ENCODE results near the gene KIF21A.

Gene KIF21A

DNA sequence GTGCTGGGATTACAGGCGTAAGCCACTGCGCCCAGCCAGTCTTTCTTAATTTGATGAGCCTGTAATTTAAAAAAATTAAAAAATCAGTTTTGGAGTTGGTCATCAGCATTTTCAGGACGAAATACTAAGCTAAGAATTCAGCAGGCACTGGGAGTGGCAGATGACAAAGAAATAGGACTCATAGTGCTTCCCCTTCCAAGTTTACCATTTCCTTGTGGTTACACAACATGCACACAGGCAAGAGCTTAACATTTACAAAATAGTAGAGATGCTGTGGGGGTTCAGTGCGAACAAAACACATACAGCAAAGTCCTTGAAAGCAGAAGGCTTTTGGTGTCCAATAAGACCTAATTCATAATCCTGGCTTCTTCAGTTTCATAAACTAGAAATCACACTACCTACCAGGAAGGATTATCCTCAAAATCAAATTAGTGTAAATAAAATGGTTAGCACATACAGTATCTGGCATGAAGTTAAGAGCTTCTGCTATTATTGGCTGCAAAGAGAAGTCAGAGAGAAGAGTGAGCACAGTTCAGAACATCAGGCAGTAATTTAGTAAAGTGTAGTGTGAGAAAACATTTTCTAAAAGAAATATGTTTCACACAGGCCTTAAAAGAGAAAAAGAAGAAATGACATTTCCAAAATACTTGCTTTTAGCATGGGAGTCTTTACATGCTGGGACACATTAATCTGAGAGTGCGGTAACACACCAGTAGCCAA, 22.2 kb upstream of the KIF21A start:
- Histone ChIP-seq H2BK12ac (ENCODE audit: low read length) (no peak overlapping the region), H3K36me3 (replicated peaks in 1 of 2; ENCODE audit: control insufficient read depth in 2 of 2, insufficient read depth in 2 of 2, low read length in 2 of 2) (no peaks in the 10 kb centered on the region), H2BK120ac (ENCODE audit: low read depth, low read length) (no peak overlapping the region), H3K9me3 (replicated peaks in 1 of 2; ENCODE audit: control insufficient read depth in 2 of 2, insufficient read depth in 1 of 2, low read depth in 1 of 2, low read length in 2 of 2) (peaks cover 0 to 2% of the 10 kb centered on the region in 2 donors), H3K4me3 (ENCODE audit: low read length in 2 of 2) (no peak overlapping the region), H3K23ac (ENCODE audit: low read depth, low read length, poor library complexity) (no peak overlapping the region), H4K8ac (ENCODE audit: low read depth, low read length) (no peak overlapping the region), H2BK15ac (ENCODE audit: low read length) (no peak overlapping the region), H3K4me1 (ENCODE audit: control insufficient read depth in 2 of 2, insufficient read depth in 1 of 2, low read depth in 1 of 2, low read length in 2 of 2) (no peaks in the 10 kb centered on the region), H2BK5ac (ENCODE audit: low read length) (no peak overlapping the region), H3K27ac (replicated peaks; ENCODE audit: low read length) (no peak overlapping the region), H3K9ac (ENCODE audit: low read depth, low read length, poor library complexity) (no peak overlapping the region), H3K79me1 (ENCODE audit: low read depth, low read length) (no peaks in the 10 kb centered on the region), H3K18ac (ENCODE audit: low read length) (no peak overlapping the region), H2AK5ac (ENCODE audit: low read depth, low read length) (no peak overlapping the region), H3K4me2 (ENCODE audit: insufficient read depth, low read length, poor library complexity, severe bottlenecking) (no peak overlapping the region), H4K91ac (ENCODE audit: low read depth, low read length, poor library complexity) (no peak overlapping the region), H3K14ac (ENCODE audit: low read length) (no peak overlapping the region), H3K4ac (ENCODE audit: low read length) (no peak overlapping the region), H3K27me3 (ENCODE audit: control insufficient read depth in 3 of 3, insufficient read depth in 3 of 3, low read depth in 1 of 3, low read length in 3 of 3) (no peaks in the 10 kb centered on the region), H2AFZ (ENCODE audit: low read length) (no peak overlapping the region)
- DNase-seq (ENCODE audit: low spot score), result no peak
- no CpG with 5 or more reads among the region's 5 CpGs for WGBS, 2 donors (ENCODE audit: extremely low coverage in 2 of 2, insufficient read length in 2 of 2, insufficient replicate concordance in 1 of 2)

DNA sequence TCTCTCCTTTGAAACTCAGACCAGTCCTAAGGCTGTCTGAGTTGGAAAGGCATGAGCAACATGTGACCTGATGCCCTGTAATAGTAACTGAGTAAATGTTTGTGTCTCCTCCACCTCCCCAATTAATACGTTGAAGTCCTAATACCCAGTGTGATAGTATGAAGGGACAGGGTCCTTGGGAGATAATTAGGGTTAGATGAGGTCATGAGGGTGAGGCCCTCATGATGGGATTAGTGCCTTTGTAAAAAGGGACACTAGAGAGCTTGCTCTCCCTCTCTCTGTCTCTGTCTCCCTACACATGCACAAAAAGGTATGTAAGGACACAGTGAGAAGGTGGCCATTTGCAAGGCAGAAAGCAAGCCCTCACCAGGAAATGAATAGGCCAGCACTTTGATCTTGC, 18.1 kb upstream of the KIF21A start:
- no peak overlapping the region for H2BK15ac ChIP-seq (ENCODE audit: low read length)
- H2BK12ac ChIP-seq (ENCODE audit: low read length), result no peak overlapping the region
- no peak overlapping the region for H2AFZ ChIP-seq (ENCODE audit: low read length)
- no peaks in the 10 kb centered on the region for H3K9me3 ChIP-seq (replicated peaks in 1 of 2; ENCODE audit: control insufficient read depth in 2 of 2, insufficient read depth in 1 of 2, low read depth in 1 of 2, low read length in 2 of 2)
- H3K36me3 ChIP-seq (replicated peaks in 1 of 2; ENCODE audit: control insufficient read depth in 2 of 2, insufficient read depth in 2 of 2, low read length in 2 of 2), result no peaks in the 10 kb centered on the region
- no peak overlapping the region for H2BK120ac ChIP-seq (ENCODE audit: low read depth, low read length)
- WGBS, 2 donors (ENCODE audit: extremely low coverage in 2 of 2, insufficient read length in 2 of 2, insufficient replicate concordance in 1 of 2), result no CpG with 5 or more reads among the region's 1 CpG
- DNase-seq (ENCODE audit: low spot score), result no peak
- no peak overlapping the region for H2AK5ac ChIP-seq (ENCODE audit: low read depth, low read length)
- no peak overlapping the region for H4K91ac ChIP-seq (ENCODE audit: low read depth, low read length, poor library complexity)
- no peaks in the 10 kb centered on the region for H3K79me1 ChIP-seq (ENCODE audit: low read depth, low read length)
- no peaks in the 10 kb centered on the region for H3K4me1 ChIP-seq (ENCODE audit: control insufficient read depth in 2 of 2, insufficient read depth in 1 of 2, low read depth in 1 of 2, low read length in 2 of 2)
- H3K27me3 ChIP-seq (ENCODE audit: control insufficient read depth in 3 of 3, insufficient read depth in 3 of 3, low read depth in 1 of 3, low read length in 3 of 3), result no peaks in the 10 kb centered on the region
- no peak overlapping the region for H2BK5ac ChIP-seq (ENCODE audit: low read length)
- no peak overlapping the region for H3K14ac ChIP-seq (ENCODE audit: low read length)
- H4K8ac ChIP-seq (ENCODE audit: low read depth, low read length), result no peak overlapping the region
- no peak overlapping the region for H3K4ac ChIP-seq (ENCODE audit: low read length)
- no peak overlapping the region for H3K23ac ChIP-seq (ENCODE audit: low read depth, low read length, poor library complexity)
- no peak overlapping the region for H3K4me3 ChIP-seq (ENCODE audit: low read length in 2 of 2)
- no peak overlapping the region for H3K9ac ChIP-seq (ENCODE audit: low read depth, low read length, poor library complexity)
- H3K4me2 ChIP-seq (ENCODE audit: insufficient read depth, low read length, poor library complexity, severe bottlenecking), result no peak overlapping the region
- H3K27ac ChIP-seq (replicated peaks; ENCODE audit: low read length), result no peak overlapping the region
- H3K18ac ChIP-seq (ENCODE audit: low read length), result no peak overlapping the region

DNA sequence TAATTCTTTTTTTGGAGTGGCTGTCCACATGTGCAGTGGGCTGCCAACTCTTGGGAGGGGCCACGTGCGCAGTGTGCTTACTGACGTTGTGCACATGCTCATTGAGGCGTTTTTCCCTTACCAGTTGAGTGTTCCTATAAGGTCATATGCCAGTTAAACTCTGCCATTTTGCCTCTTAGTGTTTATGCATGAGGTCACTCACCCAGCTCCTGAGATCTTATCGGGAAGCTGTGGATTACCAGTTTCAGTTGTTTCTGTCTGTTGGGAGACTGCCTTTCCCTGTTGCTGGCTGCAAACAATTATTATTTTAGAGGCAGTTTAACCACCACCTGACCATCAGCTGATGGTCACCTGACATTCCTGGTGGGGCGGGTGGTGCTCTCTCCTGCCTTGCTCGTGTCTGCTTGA, 16.1 kb upstream of the KIF21A start:
- H4K91ac ChIP-seq (ENCODE audit: low read depth, low read length, poor library complexity), result no peak overlapping the region
- no CpG with 5 or more reads among the region's 7 CpGs for WGBS, 2 donors (ENCODE audit: extremely low coverage in 2 of 2, insufficient read length in 2 of 2, insufficient replicate concordance in 1 of 2)
- H3K27ac ChIP-seq (replicated peaks; ENCODE audit: low read length), result no peak overlapping the region
- H3K4me2 ChIP-seq (ENCODE audit: insufficient read depth, low read length, poor library complexity, severe bottlenecking), result no peak overlapping the region
- no peak overlapping the region for H3K18ac ChIP-seq (ENCODE audit: low read length)
- no peak overlapping the region for H3K4ac ChIP-seq (ENCODE audit: low read length)
- no peaks in the 10 kb centered on the region for H3K4me1 ChIP-seq (ENCODE audit: control insufficient read depth in 2 of 2, insufficient read depth in 1 of 2, low read depth in 1 of 2, low read length in 2 of 2)
- no peak overlapping the region for H2BK15ac ChIP-seq (ENCODE audit: low read length)
- DNase-seq (ENCODE audit: low spot score), result no peak
- no peaks in the 10 kb centered on the region for H3K27me3 ChIP-seq (ENCODE audit: control insufficient read depth in 3 of 3, insufficient read depth in 3 of 3, low read depth in 1 of 3, low read length in 3 of 3)
- H3K79me1 ChIP-seq (ENCODE audit: low read depth, low read length), result no peaks in the 10 kb centered on the region
- H2AK5ac ChIP-seq (ENCODE audit: low read depth, low read length), result no peak overlapping the region
- H3K9ac ChIP-seq (ENCODE audit: low read depth, low read length, poor library complexity), result no peak overlapping the region
- H3K14ac ChIP-seq (ENCODE audit: low read length), result no peak overlapping the region
- no peak overlapping the region for H3K23ac ChIP-seq (ENCODE audit: low read depth, low read length, poor library complexity)
- no peak overlapping the region for H2AFZ ChIP-seq (ENCODE audit: low read length)
- H3K4me3 ChIP-seq (ENCODE audit: low read length in 2 of 2), result no peak overlapping the region
- H2BK5ac ChIP-seq (ENCODE audit: low read length), result no peak overlapping the region
- no peak overlapping the region for H2BK120ac ChIP-seq (ENCODE audit: low read depth, low read length)
- H3K9me3 ChIP-seq (replicated peaks in 1 of 2; ENCODE audit: control insufficient read depth in 2 of 2, insufficient read depth in 1 of 2, low read depth in 1 of 2, low read length in 2 of 2), result no peaks in the 10 kb centered on the region
- H4K8ac ChIP-seq (ENCODE audit: low read depth, low read length), result no peak overlapping the region
- no peak overlapping the region for H2BK12ac ChIP-seq (ENCODE audit: low read length)
- no peaks in the 10 kb centered on the region for H3K36me3 ChIP-seq (replicated peaks in 1 of 2; ENCODE audit: control insufficient read depth in 2 of 2, insufficient read depth in 2 of 2, low read length in 2 of 2)

DNA sequence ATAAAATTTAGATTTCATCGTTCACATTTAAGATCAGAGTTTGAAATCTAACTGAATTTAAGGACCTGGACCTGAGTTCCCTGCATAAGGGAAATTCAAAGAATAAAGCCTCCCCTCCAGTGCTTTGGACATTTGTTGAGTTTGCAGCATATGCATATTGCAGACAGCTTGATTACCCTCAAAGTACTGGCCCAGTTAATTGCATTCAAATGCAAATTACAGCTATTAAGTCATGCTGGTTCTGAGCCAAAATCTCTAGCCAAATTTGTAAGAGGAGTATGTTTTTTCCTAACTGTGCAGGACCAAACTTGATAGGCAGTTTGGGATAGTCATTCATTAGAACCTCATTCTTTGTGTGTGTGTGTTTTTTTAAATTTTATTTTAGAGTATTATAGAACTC, 9.1 kb upstream of the KIF21A start:
- H3K79me1 ChIP-seq (ENCODE audit: low read depth, low read length), result no peaks in the 10 kb centered on the region
- no peak overlapping the region for H3K23ac ChIP-seq (ENCODE audit: low read depth, low read length, poor library complexity)
- no peak overlapping the region for H2BK15ac ChIP-seq (ENCODE audit: low read length)
- H3K9me3 ChIP-seq (replicated peaks in 1 of 2; ENCODE audit: control insufficient read depth in 2 of 2, insufficient read depth in 1 of 2, low read depth in 1 of 2, low read length in 2 of 2), result no peaks in the 10 kb centered on the region
- no peak overlapping the region for H3K9ac ChIP-seq (ENCODE audit: low read depth, low read length, poor library complexity)
- H3K18ac ChIP-seq (ENCODE audit: low read length), result no peak overlapping the region
- no peak overlapping the region for H2BK12ac ChIP-seq (ENCODE audit: low read length)
- H3K4me1 ChIP-seq (ENCODE audit: control insufficient read depth in 2 of 2, insufficient read depth in 1 of 2, low read depth in 1 of 2, low read length in 2 of 2), result no peaks in the 10 kb centered on the region
- no CpG with 5 or more reads among the region's 1 CpG for WGBS, 2 donors (ENCODE audit: extremely low coverage in 2 of 2, insufficient read length in 2 of 2, insufficient replicate concordance in 1 of 2)
- H2BK5ac ChIP-seq (ENCODE audit: low read length), result no peak overlapping the region
- no peak overlapping the region for H4K8ac ChIP-seq (ENCODE audit: low read depth, low read length)
- no peak overlapping the region for H3K14ac ChIP-seq (ENCODE audit: low read length)
- H3K4ac ChIP-seq (ENCODE audit: low read length), result no peak overlapping the region
- no peak for DNase-seq (ENCODE audit: low spot score)
- H3K4me2 ChIP-seq (ENCODE audit: insufficient read depth, low read length, poor library complexity, severe bottlenecking), result no peak overlapping the region
- H2BK120ac ChIP-seq (ENCODE audit: low read depth, low read length), result no peak overlapping the region
- no peak overlapping the region for H4K91ac ChIP-seq (ENCODE audit: low read depth, low read length, poor library complexity)
- H3K36me3 ChIP-seq (replicated peaks in 1 of 2; ENCODE audit: control insufficient read depth in 2 of 2, insufficient read depth in 2 of 2, low read length in 2 of 2), result no peaks in the 10 kb centered on the region
- H3K27ac ChIP-seq (replicated peaks; ENCODE audit: low read length), result no peak overlapping the region
- no peak overlapping the region for H2AK5ac ChIP-seq (ENCODE audit: low read depth, low read length)
- no peak overlapping the region for H3K4me3 ChIP-seq (ENCODE audit: low read length in 2 of 2)
- H3K27me3 ChIP-seq (ENCODE audit: control insufficient read depth in 3 of 3, insufficient read depth in 3 of 3, low read depth in 1 of 3, low read length in 3 of 3), result no peaks in the 10 kb centered on the region
- no peak overlapping the region for H2AFZ ChIP-seq (ENCODE audit: low read length)
